A549 (cell line): ENCODE results near the gene MRPL46. TPM values are rescaled to one million over a fixed set of nuclear protein-coding genes. Genes with fewer than 3 reads are reported as not detected.
"Not testable (repeated sequence)": the region's sequence is repeated elsewhere in the genome, so short reads cannot be mapped to it uniquely, and the experiment has no call there.

Experiments
- ATAC-seq, 2 experiments: fragments of 200-7000 bp in 1 of 2; fragments of >200 bp in 1 of 2; cut with Nextera tagmentation in 1 of 2; cut with Tn5 transposase in 1 of 2; 3 replicates each; pipeline versions ENCODE4 v1.8.0 to v1.9.1; 2018 to 2020; ENCODE audit warnings: mild to moderate bottlenecking in 1 of 2, moderate library complexity in 1 of 2
- CTCF ChIA-PET: fragments of 300-600 bp; sonication (Branson Sonifier 250); formaldehyde crosslinking; extraction: SDS; loops from one replicate; lab custom pipeline; 2021; ENCODE audit warnings: antibody characterized with exemption, inconsistent platforms; lab: Yijun Ruan, JAX
- POLR2A ChIA-PET: fragments of 350-600 bp; formaldehyde crosslinking; extraction: SDS; loops from one replicate; lab custom pipeline; 2021; ENCODE audit warnings: antibody characterized with exemption, inconsistent platforms; lab: Yijun Ruan, JAX
- DNase-seq, 2 experiments: peaks; one replicate each; pipeline versions ENCODE4 v3.0.0 to v3.0.0-alpha.2; 2011 to 2016; ENCODE audit warnings: low read depth in 1 of 2, low spot score in 1 of 2
- FAIRE-seq: peaks from 2 replicates; lab custom pipeline; 2011; peaks lifted over from hg19 to GRCh38; lab: Jason Lieb, UNC
- H3K27ac ChIP-seq, 2 experiments: fragments of >200 bp; sonication (Bioruptor Twin); formaldehyde crosslinking; 3 replicates each; pipeline ENCODE4 v1.5.1; 2016 to 2017
- H3K4me1 ChIP-seq: fragments of >200 bp; sonication (Bioruptor Twin); formaldehyde crosslinking; 3 replicates; pipeline ENCODE4 v1.6.1; 2016
- H3K4me2 ChIP-seq: fragments of >200 bp; sonication (Bioruptor Twin); formaldehyde crosslinking; 3 replicates; pipeline ENCODE4 v1.6.1; 2016
- H3K4me3 ChIP-seq: fragments of >200 bp; sonication (Bioruptor Twin); formaldehyde crosslinking; 3 replicates; pipeline ENCODE4 v1.5.1; 2016
- H3K9me3 ChIP-seq: fragments of >200 bp; sonication (Bioruptor Twin); formaldehyde crosslinking; 3 replicates; pipeline ENCODE4 v1.6.1; 2016
- CBX8 ChIP-seq: fragments of 200-600 bp; sonication (generic); IDR thresholded peaks from 2 replicates; pipeline ENCODE4 v1.6.1; 2016
- EP300 ChIP-seq, 2 experiments: fragments of >200 bp; sonication (Bioruptor Twin); formaldehyde crosslinking; IDR thresholded peaks; 2 replicates in 1 of 2; 3 replicates in 1 of 2; pipeline ENCODE4 v1.6.1; 2016 to 2017
- FOXS1 ChIP-seq: fragments of 250-450 bp; sonication (Bioruptor Pico); IDR thresholded peaks from 2 replicates; pipeline ENCODE4 v1.5.0; 2020; ENCODE audit warnings: mild to moderate bottlenecking, moderate library complexity
- HDAC2 ChIP-seq: fragments of 200-600 bp; sonication (generic); IDR thresholded peaks from 2 replicates; pipeline ENCODE4 v1.6.1; 2016
- JUNB ChIP-seq: fragments of >200 bp; sonication (Bioruptor Twin); formaldehyde crosslinking; IDR thresholded peaks from 2 replicates; pipeline ENCODE4 v1.6.1; 2016
- KDM5A ChIP-seq: fragments of 200-600 bp; sonication (generic); IDR thresholded peaks from 2 replicates; pipeline ENCODE4 v1.6.1; 2016; ENCODE audit warnings: antibody characterized with exemption, mild to moderate bottlenecking
- MAFK ChIP-seq: fragments of 450-650 bp; IDR thresholded peaks from 2 replicates; pipeline ENCODE4 v1.6.1; 2014; ENCODE audit not compliant: partially characterized antibody
- MAZ ChIP-seq: fragments of 150-350 bp; IDR thresholded peaks from 2 replicates; pipeline ENCODE4 v1.6.1; 2014; ENCODE audit warnings: antibody characterized with exemption, low read depth, low read length, borderline replicate concordance
- MYC ChIP-seq: IDR thresholded peaks from 2 replicates; pipeline ENCODE4 v1.6.1; 2012; ENCODE audit warnings: mild to moderate bottlenecking, inconsistent platforms, low read length, improper control_type of control experiment, borderline replicate concordance
- RCOR1 ChIP-seq: fragments of 150-350 bp; IDR thresholded peaks from 2 replicates; pipeline ENCODE4 v1.6.1; 2014; ENCODE audit warnings: antibody characterized with exemption, low read length, low read depth
- TFCP2L1 ChIP-seq: fragments of 250-450 bp; sonication (Bioruptor Pico); IDR thresholded peaks from 2 replicates; pipeline ENCODE4 v1.5.0; 2021; ENCODE audit warnings: mild to moderate bottlenecking
- WGBS: methylation state at CpG from one replicate; pipeline ENCODE4 v1.1.6; 2017; ENCODE audit errors: missing lambda C conversion rate; 5-methylcytosine and 5-hydroxymethylcytosine counted together
- polyA plus RNA-seq, 4 experiments: library from polyadenylated mRNA; depleted of rRNA in 3 of 4; stranded (reverse); fragments of >200 nt; fragmentation: RNase III in 1 of 4; extraction: RNeasy Plus Mini Kit Qiagen cat#74134 plus additional on column Dnase treatment in 1 of 4; gene quantifications; 2 replicates in 3 of 4; 3 replicates in 1 of 4; pipeline ENCODE4 v1.2.3, GENCODE V29; 2011 to 2017
- TF ChIP-seq, protein P1 (sequence below): fragments of 450-650 bp; IDR thresholded peaks from 2 replicates; pipeline ENCODE4 v1.6.1; 2014; ENCODE audit warnings: antibody characterized with exemption
- TF ChIP-seq, protein P2 (sequence below): IDR thresholded peaks from 2 replicates; pipeline ENCODE4 v1.6.1; 2012

MRPL46 gene
- polyA plus RNA-seq, 2 of the 4 experiments (the other 2 are of a cell fraction): 54.9 to 76.1 TPM

GRCh38 chr15:88472225-88472624, 5.0 kb upstream of the MRPL46 start:
- WGBS: 88% methylated on average over 4 of the region's 4 CpGs
- ChIA-PET CTCF (interaction anchor here (1.0 to 3.7 kb wide), 3 partner anchors 22 to 406 kb away, joined by 3 to 16 read pairs (median 3); no protein-coding TSS in a partner anchor), POLR2A (no interaction called here)
- FAIRE-seq (no peak), ATAC-seq (no peak), DNase-seq (no peak)
- Histone ChIP-seq H3K4me3 (no peak overlapping the region), H3K4me1 (peaks cover 7% of the 10 kb centered on the region), H3K27ac (no peak overlapping the region), H3K9me3 (no peaks in the 10 kb centered on the region), H3K4me2 (no peak overlapping the region)
- TF ChIP-seq, protein P1, sequence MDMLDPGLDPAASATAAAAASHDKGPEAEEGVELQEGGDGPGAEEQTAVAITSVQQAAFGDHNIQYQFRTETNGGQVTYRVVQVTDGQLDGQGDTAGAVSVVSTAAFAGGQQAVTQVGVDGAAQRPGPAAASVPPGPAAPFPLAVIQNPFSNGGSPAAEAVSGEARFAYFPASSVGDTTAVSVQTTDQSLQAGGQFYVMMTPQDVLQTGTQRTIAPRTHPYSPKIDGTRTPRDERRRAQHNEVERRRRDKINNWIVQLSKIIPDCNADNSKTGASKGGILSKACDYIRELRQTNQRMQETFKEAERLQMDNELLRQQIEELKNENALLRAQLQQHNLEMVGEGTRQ: no peak
- no peak for TF ChIP-seq MYC
- no peak for TF ChIP-seq MAZ
- no peak for TF ChIP-seq FOXS1 (CRISPR knock-in tag)
- TF ChIP-seq RCOR1: no peak
- no peak for TF ChIP-seq HDAC2
- TF ChIP-seq KDM5A: no peak

DNA sequence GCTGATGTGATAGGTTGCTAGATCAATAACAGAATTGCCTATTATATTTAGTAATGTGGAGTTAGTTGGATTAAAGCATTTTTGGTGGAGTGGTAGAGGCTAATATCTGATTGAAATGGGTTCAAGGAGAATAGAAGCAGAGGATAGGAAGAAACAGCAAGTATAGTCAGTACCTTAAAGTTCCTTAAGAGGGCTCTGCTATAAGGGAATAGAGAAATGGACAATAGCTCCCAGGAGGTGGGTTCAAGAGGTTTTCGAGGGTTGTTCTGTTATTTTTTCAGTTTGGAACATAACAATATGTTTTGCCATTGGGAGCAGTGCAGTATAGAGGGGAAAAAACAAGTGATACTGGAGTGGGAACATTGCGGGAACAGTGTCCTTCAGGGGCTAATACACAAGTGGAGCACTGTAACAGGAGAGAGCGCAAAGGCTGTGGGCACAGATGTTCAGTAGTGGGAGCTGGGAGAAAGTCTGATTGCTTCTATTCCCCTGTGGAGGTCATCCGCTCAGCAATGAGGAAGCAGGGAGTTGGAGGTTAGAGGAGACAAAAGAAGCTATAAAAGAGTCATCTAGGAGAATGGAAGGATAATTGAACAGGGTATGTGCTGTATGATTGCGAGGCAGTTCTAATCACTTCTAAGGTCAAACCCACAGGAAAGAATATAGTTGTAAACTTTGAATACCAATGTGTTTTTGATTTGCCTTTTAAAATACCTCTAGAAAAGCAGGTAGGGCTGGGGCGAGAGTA, 3.6 kb upstream of the MRPL46 start:
- H3K4me1 ChIP-seq: peaks cover 12% of the 10 kb centered on the region
- no peak overlapping the region for H3K4me3 ChIP-seq
- ATAC-seq: no peak
- TF ChIP-seq CBX8 (no peak), JUNB (no peak)
- TF ChIP-seq, protein P2, sequence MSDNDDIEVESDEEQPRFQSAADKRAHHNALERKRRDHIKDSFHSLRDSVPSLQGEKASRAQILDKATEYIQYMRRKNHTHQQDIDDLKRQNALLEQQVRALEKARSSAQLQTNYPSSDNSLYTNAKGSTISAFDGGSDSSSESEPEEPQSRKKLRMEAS: no peak
- no peaks in the 10 kb centered on the region for H3K9me3 ChIP-seq
- DNase-seq: no peak
- H3K4me2 ChIP-seq: no peak overlapping the region
- ChIA-PET POLR2A (no interaction called here), CTCF (interaction anchor here (1.0 to 3.7 kb wide), 7 partner anchors 11 to 187 kb away, joined by 3 to 16 read pairs (median 4); no protein-coding TSS in a partner anchor)
- WGBS: 94% methylated on average over 6 of the region's 6 CpGs
- no peak overlapping the region for H3K27ac ChIP-seq
- no peak for FAIRE-seq

GRCh38 chr15:88469321-88469720, 2.1 kb upstream of the MRPL46 start:
- WGBS: 94% methylated on average over 2 of the region's 2 CpGs
- FAIRE-seq: no peak
- ChIA-PET CTCF (interaction anchor here (0.6 to 3.7 kb wide), 8 partner anchors 8 to 368 kb away, joined by 3 to 18 read pairs (median 4); no protein-coding TSS in a partner anchor), POLR2A (no interaction called here)
- ATAC-seq: no peak
- H3K27ac ChIP-seq: no peak overlapping the region
- DNase-seq: no peak
- H3K4me3 ChIP-seq: no peak overlapping the region
- TF ChIP-seq EP300 (IDR thresholded peaks at IDR 0.05) (no peak), TFCP2L1 (CRISPR knock-in tag) (no peak), MAFK (no peak)
- TF ChIP-seq, protein P2: no peak
- no peak overlapping the region for H3K4me2 ChIP-seq
- H3K9me3 ChIP-seq: no peaks in the 10 kb centered on the region
- peaks cover 18% of the 10 kb centered on the region for H3K4me1 ChIP-seq

DNA sequence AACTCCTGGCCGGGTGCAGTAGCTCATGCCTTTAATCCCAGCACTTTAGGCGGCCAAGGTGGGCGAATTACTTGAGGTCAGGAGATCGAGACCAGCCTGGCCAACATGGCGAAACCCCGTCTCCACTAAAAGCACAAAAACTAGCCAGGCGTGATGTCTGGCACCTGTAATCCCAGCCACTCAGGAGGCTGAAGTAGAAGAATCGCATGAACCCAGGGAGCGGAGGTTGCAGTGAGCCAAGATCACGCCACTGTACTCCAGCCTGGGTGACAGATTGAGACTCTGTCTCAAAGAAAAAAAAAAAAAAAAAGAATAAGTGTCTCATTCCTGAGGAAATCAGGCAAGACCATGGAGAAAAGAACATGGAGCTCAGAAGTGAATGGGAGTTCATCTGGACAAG, 1.5 kb upstream of the MRPL46 start:
- peak overlapping the region; percentile 73; the same call in 2 of the 3 replicates for H3K4me3 ChIP-seq
- H3K27ac ChIP-seq, DNase-seq, FAIRE-seq, ATAC-seq, H3K9me3 ChIP-seq, POLR2A ChIA-PET: not testable (repeated sequence)
- CTCF ChIA-PET: interaction anchor here (0.6 to 3.7 kb wide), 7 partner anchors 9 to 369 kb away, joined by 3 to 18 read pairs (median 4); no protein-coding TSS in a partner anchor
- 92% methylated on average over 10 of the region's 10 CpGs for WGBS
- H3K4me1 ChIP-seq: peaks cover 18% of the 10 kb centered on the region
- H3K4me2 ChIP-seq: peak overlapping the region; percentile 75
